NCI-H1930 (cell line): Measurements from ENCODE around the gene LRPPRC.
"Not testable (repeated sequence)": the region's sequence is repeated elsewhere in the genome, so short reads cannot be mapped to it uniquely, and the experiment has no call there.

Experiments used
- DNase-seq, 2 experiments: peaks; one replicate each; lab custom pipeline; 2025; lab: John Stamatoyannopoulos, UW

LRPPRC gene

GRCh38 chr2:43977677-43978375, 18.0 kb downstream of the LRPPRC start:
- DNase-seq = no peak

GRCh38 chr2:43960921-43961320, 34.9 kb downstream of the LRPPRC start:
- no peak for DNase-seq

GRCh38 chr2:43958397-43959275, 37.2 kb downstream of the LRPPRC start:
- DNase-seq = no peak

DNA sequence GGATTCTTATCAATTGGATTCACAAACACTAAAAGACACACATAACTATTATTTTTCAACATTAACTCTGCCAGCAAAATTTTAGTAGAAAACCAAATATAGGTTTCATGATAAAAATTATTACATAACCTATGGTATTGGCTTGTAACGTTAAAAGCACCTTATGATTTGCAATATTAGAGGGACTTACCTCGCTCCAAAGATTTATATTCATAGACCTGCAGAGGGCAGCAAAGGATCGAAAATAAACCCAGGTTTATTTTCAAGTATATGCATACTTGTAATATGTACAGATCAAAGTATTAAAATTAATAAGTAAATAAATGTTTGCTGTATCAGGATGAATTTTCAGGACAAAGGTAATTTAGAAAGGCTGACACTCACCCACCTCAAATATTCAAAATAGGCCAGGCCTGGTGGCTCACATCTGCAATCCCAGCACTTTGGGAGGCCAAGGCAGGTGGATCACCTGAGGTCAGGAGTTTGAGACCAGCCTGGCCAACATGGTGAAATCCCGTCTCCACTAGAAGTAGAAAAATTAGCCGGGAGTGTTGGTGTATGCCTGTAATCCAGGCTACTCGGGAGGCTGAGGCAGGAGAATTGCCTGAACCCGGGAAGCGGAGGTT, 45.3 kb downstream of the LRPPRC start:
- peak in 1 of 2 experiments; percentile 4 for DNase-seq

DNA sequence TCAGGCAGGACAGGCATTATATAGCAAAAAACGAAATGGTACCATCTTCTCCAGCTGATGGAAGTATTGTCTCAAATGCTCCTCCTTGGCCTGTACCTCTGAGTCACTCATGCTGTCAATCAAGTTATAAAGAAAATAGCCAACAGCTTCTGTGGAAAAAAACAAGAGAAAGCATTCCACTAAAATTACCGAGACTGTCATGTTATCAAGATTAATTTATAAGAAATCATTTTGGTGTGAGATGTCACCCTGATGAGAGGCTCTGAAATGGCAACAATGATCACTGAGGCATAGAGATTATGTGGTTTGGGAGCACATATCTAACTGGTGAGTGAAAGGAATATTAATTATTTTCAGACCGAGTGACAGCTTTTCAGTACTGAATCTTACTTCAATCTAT, 47.4 kb downstream of the LRPPRC start:
- no peak for DNase-seq

DNA sequence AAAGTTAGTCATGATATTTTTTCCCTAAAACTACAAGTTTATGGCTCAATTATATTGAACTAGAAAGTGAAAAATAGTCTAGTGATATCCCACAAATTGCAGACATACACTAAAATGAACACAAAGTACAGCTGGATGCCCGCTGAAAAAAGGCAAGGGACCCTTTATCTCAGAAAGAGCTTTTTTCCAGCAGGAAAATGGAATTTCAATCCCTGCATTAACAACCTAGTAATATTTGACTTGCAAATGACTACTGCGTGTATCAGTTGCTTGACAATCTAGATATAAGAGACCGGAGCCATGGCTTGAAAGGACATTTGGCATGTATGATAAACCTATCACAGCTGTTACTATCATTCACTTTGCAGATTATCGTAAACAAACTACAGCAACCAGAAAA, 49.1 kb downstream of the LRPPRC start:
- no peak for DNase-seq

DNA sequence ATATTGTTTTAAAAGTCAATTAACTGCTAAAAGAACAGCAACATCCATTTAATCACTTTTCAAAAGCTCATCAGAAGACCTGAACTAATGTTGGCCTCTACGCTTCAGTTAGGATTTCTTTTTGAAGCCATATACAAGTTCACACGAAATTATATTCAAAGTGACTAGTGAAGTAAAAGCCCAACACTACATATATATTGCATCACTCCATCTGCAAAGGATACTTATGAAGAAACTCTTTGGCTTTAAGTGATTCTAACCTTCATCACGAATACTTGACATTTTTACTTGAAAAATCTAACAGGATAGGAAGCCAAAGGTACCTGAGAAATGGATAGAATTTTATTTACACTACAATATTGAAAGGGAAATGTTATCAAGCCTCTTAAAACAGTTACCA, 50.4 kb downstream of the LRPPRC start:
- no peak for DNase-seq

- no peak for DNase-seq
These were observed 50.9 kb downstream of the LRPPRC start for GRCh38 chr2:43944915-43945314.

- peak; percentile 87 to 98 for DNase-seq
These were observed 51.9 kb downstream of the LRPPRC start for GRCh38 chr2:43943809-43944452.

DNA sequence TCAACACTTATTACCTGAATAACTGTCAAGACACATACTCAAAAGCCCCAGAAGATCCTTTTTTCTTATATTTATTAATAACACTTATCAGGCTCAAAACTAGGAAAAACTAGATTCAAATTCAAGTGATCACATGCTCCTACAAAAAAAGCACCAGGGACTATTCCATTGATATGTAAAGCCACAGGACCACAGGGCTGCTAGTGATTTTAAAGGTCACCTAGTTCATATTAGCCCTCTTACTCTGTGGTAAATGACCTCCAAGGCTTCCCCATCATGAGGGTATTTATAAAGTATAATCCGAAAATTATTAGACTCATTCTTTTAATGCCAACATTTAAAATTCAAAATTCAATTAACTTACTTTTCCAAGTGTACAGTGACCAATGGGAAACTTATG, 52.5 kb downstream of the LRPPRC start:
- DNase-seq = no peak

DNA sequence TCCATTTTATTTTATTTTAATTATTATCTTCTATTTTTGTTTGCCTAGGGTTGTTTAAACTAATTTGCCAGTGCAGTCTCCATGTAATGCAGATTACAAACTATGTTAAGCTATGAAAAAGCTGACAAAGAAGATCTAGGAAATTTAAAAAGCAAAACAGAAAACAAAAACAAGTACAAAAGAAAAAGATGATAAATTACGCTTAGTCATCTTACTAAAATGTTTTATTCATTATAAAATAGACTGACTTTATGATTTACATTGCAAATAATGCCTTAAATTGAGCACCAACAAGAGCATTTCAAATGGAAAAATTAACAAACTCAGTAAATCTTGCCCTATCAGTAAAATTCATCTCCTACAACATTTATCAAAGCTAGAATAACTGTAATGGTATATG, 52.9 kb downstream of the LRPPRC start:
- DNase-seq = no peak

DNA sequence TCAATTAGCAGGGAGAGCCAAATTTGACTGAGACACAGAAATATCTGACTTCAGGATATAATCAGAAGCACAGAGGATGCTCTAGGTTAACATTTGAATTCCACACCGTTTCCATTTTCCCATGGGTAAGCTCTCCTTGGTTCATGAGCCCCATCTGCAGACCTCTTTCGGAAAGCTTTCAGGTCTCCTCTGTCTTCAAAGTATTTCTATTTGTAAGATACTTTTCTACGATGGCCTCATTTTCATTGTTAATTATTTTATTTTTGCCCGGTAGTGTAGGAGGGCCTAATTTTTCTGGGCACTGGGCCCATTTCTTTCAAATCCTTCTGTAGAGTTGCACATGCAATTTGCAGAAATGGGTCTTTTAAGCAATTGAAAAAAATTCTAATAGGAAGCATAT, 53.8 kb downstream of the LRPPRC start:
- no peak for DNase-seq

- DNase-seq = peak in 1 of 2 experiments; percentile 16
These were observed 54.4 kb downstream of the LRPPRC start for GRCh38 chr2:43941359-43941758.

DNA sequence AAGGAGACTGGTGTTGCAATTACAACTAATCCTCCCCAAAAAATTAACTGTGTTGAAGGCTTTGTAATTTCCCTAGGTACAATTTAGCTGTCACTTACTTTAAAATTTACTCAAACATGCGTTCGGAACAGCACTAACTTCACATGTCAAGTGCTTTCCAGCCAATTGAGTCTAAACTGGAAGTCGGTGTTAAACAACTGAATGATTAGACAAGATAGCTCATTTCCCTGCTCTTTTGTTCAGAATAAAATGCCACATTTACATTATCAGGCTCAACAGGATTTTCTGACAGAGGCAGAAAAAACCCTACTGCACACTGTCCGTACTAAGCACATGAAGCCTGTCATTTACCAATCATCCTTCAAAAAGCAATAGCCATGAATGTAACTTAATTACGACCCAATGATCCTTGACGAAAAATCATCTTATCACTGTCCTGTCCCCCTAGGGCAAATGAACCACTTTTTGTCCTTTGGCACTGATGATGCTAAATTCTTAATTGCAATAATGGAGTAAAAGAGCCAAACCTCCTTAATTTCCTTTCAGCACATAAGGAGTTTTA, 56.0 kb downstream of the LRPPRC start:
- DNase-seq = peak; percentile 55 to 61

- no peak for DNase-seq
These were observed 58.4 kb downstream of the LRPPRC start for GRCh38 chr2:43937269-43937820.

GRCh38 chr2:43934567-43934966, 61.2 kb downstream of the LRPPRC start:
- no peak for DNase-seq

GRCh38 chr2:43931293-43931692, 64.5 kb downstream of the LRPPRC start:
- no peak for DNase-seq

DNA sequence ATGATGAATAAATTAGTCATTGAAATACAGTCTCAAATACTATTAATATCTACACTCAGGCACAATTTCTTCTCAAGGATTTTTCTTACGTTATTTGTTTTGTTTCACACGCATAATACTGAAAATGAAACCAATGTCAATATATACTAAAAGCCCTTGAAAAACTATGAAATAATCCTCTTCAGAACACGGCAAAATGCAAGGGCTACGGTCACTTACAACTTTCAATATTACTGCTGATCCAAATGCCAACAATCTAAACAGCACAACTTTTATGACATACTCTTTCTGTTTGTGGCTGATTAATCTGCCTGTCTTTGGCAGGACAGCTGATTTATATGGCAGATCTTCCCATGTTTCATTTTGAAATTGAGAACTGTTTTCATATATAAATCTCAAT, 68.3 kb downstream of the LRPPRC start:
- DNase-seq = no peak

DNA sequence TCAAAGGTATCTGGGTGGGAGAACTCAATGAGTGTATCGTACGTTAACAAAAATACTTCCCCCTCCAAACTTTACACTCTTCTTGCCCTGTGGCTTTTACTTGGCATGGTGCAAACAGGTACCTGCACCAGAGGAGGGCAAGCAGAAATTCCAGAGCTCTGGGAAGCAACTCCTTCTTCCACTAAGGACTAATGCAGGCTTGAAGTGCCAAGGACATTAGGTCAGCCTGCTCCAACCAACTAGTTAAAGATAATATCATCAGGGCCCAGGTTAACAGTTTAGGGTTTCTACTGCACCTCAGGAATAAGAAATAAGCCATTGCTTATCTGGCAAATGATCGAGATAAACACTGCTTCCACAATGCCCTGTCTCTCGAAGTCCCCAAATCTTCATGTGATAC, 70.4 kb downstream of the LRPPRC start:
- no peak for DNase-seq

- no peak for DNase-seq
These were observed 71.3 kb downstream of the LRPPRC start for GRCh38 chr2:43924463-43924862.

DNA sequence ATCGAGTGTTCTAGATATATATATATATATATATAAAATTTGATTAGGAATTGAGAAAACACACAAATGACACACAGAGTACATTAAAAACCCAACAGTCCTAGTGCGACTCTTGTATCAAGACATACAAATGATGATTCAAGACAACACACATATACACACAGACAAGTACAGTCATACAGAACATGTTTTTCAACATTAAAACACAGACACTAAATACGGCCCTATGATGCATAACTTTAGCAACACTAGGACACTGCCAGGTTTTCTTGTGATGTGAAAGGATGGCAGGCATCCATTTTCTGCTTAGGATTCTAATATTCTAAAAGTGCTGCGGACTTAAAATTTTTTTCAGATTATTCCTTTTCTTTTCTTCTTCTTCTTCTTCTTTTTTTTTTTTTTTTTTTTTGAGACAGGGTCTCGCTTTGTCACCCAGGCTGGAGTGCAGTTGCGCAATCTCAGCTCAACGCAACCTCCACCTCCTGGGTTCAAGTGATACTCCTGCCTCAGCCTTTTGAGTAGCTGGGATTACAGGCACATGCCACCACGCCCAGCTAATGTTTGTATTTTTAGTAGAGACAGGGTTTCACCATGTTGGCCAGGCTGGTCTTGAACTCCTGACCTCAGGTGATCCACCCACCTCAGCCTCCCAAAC, 84.5 kb downstream of the LRPPRC start:
- DNase-seq = not testable (repeated sequence)
